GM12801 (cell line): Measurements from ENCODE around the gene CRMP1.

ENCODE experiments used
- TF ChIP-seq, protein P1 (sequence below): IDR thresholded peaks from one replicate; pipeline ENCODE4 v1.5.1; 2011; ENCODE audit warnings: control low read depth; ENCODE audit not compliant: insufficient read length; ENCODE audit errors: extremely low read depth

Gene CRMP1

DNA sequence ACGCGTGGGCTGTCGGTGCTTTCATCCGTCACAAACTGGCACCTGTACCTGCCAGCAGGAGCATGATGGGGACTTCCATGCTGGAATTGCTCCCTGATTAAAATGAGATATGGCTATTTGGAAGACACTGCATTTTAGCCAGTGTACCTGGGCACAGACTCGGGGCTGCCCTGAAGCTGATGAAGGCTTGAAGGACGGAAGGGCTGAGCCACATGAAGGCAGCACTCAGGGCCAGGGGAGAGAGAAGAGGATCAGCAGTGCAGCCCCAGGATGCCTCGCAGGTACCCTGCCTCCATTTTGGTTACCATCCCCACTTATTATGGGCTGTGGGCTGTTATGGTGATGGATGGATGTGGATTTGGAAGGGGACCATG, 79.0 kb downstream of the CRMP1 start:
- TF ChIP-seq, protein P1, sequence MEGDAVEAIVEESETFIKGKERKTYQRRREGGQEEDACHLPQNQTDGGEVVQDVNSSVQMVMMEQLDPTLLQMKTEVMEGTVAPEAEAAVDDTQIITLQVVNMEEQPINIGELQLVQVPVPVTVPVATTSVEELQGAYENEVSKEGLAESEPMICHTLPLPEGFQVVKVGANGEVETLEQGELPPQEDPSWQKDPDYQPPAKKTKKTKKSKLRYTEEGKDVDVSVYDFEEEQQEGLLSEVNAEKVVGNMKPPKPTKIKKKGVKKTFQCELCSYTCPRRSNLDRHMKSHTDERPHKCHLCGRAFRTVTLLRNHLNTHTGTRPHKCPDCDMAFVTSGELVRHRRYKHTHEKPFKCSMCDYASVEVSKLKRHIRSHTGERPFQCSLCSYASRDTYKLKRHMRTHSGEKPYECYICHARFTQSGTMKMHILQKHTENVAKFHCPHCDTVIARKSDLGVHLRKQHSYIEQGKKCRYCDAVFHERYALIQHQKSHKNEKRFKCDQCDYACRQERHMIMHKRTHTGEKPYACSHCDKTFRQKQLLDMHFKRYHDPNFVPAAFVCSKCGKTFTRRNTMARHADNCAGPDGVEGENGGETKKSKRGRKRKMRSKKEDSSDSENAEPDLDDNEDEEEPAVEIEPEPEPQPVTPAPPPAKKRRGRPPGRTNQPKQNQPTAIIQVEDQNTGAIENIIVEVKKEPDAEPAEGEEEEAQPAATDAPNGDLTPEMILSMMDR = no peak

DNA sequence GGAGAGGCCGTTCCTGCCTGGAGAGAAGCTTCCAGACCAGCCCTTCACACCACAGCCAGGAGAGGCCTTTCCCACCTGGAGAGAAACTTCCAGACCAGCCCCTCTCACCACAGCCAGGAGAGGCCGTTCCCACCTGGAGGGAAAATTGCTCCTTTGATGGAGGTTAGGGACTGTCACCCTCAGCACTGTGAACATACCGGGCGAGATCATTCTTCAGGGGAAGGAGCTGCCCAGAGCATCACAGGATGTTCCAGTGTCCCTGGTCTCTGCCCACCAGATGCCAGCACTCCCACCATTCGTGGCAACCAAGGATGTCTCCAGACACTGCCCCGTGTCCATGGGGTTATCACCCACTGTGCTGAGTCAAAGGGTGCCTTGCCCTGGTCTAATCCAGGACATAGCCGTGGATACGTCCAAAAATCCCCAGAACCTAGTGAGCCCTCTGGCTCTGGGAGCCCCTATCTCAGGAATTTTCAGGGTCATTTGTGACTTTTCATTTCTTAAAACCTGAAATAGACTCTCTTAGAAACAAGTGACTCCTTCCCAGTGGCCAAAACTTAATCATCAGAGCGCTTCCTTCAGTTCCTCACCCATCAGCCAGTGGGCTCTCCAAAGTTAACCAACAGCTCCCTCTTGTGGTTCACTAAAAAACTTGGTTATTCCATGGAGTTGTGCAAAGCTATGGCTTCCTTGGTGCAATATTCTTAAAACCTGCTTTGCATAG, 80.2 kb downstream of the CRMP1 start:
- TF ChIP-seq, protein P1 = no peak

DNA sequence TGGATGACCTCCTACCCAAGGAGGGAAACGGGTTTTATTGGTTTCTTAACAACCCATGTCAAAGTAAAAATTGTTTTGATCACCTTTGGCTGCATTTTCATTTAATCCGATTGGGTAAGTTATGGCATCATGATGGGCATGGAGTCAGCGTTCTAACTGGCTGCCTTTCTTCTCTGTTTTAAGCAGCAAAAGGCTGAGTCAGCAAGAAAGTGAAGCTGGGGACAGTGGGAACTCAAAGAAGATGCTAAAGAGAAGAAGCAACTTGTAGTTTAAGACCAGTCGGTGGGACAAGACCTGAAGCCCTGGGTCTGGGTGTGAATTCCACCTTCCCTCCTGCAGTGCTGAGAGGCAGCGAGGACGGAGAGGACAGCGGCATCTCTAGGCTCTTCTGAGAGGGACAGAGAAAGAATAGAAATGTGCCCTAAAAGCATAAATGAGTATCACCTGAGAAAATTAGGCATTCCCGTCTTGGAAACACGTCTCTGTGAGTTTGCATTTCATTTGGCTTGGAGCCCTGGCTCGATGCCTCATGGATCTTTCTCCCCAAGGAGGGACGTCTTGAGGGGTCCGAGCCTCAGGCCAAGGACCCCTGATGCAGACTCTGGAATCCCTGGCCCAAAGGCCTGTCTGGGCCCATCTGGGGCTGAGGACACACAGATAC, 82.0 kb downstream of the CRMP1 start:
- TF ChIP-seq, protein P1 = no peak

DNA sequence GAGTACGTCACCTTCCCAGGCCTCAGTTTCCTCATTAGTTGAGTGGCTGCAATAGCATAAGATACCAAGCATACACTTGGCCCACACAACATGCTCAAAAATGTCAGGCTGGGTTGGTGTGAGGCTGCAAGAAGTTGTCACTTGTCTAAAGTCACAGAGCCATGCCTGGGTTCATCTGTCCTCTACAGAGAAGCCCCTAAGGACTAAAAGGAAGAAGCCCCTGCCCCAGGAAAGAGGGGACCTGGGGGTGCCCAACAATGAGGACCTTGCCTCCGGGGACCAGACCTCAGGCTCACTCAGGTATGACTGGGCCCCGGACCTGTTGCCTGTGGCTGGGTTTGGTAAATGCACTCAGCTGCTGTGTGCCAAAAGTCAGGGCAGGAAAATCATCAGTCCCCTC, 82.7 kb downstream of the CRMP1 start:
- TF ChIP-seq, protein P1 = no peak

DNA sequence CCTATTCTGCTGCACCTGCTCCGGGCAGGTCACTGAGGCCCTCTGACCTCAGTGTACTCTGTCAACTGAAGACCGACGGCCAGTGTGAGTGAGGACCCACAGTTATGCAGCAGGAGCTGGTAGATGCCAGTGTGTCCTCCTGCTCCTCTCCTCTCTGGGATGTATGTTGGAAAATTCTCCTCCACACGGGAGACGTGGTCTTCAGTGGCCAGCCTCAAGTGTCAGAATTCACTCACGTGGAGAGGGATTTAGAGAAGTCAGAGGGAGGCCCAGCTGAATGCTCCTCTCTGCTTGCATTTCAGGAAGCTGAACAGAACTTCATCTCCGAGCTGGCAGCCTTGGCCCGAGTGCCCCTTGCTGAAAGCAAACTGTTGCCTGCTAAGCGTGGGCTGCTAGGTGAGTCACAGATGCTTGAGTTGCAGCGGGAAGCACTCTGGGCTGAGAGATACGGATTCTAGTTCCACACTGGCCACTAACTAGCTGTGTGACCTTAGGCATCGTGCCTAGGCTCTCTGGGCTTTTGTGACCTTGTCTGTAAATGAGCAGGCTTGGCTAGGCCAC, 83.6 kb downstream of the CRMP1 start:
- TF ChIP-seq, protein P1 = no peak

DNA sequence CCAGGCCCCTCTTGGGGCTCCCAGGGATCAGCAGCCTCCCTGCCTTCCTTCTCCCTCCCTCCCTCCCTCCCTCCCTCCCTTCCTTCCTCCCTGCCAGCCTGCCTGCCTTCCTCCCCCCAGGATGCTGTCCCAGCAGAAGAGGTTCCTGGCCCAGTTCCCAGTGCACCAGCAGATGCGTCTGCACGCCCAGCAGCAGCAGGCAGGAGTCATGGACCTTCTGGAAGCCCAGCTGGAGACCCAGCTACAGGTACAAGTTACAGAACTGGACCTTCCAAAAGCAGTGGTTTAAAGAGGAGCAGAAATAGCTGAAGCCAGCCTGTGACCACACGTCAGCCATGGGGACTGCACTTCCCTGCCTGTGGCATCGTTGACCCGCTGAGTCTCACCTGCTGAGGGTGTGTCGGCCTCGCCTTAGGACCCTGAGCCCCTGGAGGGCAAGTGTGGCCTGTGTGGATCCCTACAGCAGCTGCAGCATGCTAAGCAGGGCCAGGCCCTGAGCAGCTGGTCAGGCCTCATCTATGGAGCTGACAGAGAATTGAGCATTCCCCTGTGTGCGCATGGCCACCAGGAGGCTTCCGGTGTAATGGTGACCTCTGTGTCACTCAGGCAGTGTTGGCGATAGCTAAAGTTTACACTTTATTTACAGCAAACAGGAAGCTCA, 84.7 kb downstream of the CRMP1 start:
- TF ChIP-seq, protein P1 = no peak

DNA sequence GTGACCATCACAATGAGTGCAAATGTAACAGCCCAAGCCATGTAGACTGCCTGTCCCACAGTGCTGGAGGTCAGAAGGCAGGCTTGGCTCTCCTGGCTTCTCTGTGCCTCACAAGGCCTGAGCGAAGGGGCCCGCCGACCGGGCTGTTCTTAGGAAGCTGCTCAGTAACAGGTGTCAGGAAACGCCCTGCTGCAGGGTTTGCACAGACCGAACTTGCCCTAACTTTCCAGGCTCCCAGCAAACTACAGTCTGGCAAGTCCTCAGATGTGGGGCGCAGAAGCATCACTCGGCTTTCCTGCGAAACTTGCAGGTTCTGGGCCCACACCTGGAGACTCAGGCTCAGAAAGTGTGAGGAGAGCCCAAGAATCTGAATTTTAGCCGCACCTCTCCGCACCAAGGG, 87.6 kb downstream of the CRMP1 start:
- TF ChIP-seq, protein P1 = no peak
